ENCODE results near the gene VPS37B. TPM values are rescaled to one million over a fixed set of nuclear protein-coding genes. Genes with fewer than 3 reads are reported as not detected.

VPS37B gene
- total RNA-seq, 4 donors from 2014 or later: 46.6 to 126 (median 104) TPM

GRCh38 chr12:122855071-122855829 lies 40.7 kb downstream of the VPS37B start:
- Histone ChIP-seq H3K4me1 (peaks cover 0 to 4% (median 2%) of the 10 kb centered on the region in 4 donors), H3K4me3 (no peak overlapping the region), H3K36me3 (no peaks in the 10 kb centered on the region), H3K27me3 (no peaks in the 10 kb centered on the region), H3K27ac (no peak overlapping the region), H3K9me3 (no peaks in the 10 kb centered on the region)
- WGBS, 2 donors (ENCODE audit: low coverage in 1 of 2): 93% methylated on average over 22 of the region's 24 CpGs; no CpG with 5 or more reads in 1 of the 2 donors
- TF ChIP-seq POLR2A (IDR thresholded peaks at IDR 0.05) (no peak), CTCF (IDR thresholded peaks at IDR 0.05) (no peak), EP300 (IDR thresholded peaks at IDR 0.05; ENCODE audit: low read depth) (no peak), POLR2AphosphoS5 (IDR thresholded peaks at IDR 0.05) (no peak)
- in situ Hi-C loops (cut with MboI; ENCODE audit: low pct_ligation_motif_present in 1 of 4, low pct_unique_long_range_greater_than_20kb in 1 of 4, low sequenced_read_pairs in 3 of 4) (loop anchor here in 2 of 4 donors (5.0 to 25.0 kb wide), 2 partner anchors 97 to 382 kb away; partner anchors contain the start of genes MPHOSPH9 (in 2 of the 2) and MTRFR (in 2 of the 2)), intact Hi-C loops (cut with DNase I; ENCODE audit: low total_unique reads) (no loop called here)
- no peak for DNase-seq

- H3K4me3 ChIP-seq: no peak overlapping the region
- H3K9me3 ChIP-seq: no peaks in the 10 kb centered on the region
- H3K27ac ChIP-seq: no peak overlapping the region
- H3K4me1 ChIP-seq: peaks cover 0 to 2% (median 0%) of the 10 kb centered on the region in 4 donors
- no peaks in the 10 kb centered on the region for H3K36me3 ChIP-seq
- intact Hi-C loops (cut with DNase I; ENCODE audit: low total_unique reads): no loop called here
- no peak for DNase-seq
- in situ Hi-C loops (cut with MboI; ENCODE audit: low pct_ligation_motif_present in 1 of 4, low pct_unique_long_range_greater_than_20kb in 1 of 4, low sequenced_read_pairs in 3 of 4): loop anchor here in 2 of 4 donors (25.0 kb wide), 1 partner anchor 383 kb away; the partner anchor contains the start of genes MPHOSPH9 (in 2 of the 2) and MTRFR (in 2 of the 2)
- H3K27me3 ChIP-seq: no peaks in the 10 kb centered on the region
- TF ChIP-seq POLR2AphosphoS5 (IDR thresholded peaks at IDR 0.05) (no peak), POLR2A (IDR thresholded peaks at IDR 0.05) (no peak), EP300 (IDR thresholded peaks at IDR 0.05; ENCODE audit: low read depth) (no peak), CTCF (IDR thresholded peaks at IDR 0.05) (no peak)
- 91% methylated on average over 17 of the region's 17 CpGs; no CpG with 5 or more reads in 1 of the 2 donors for WGBS, 2 donors (ENCODE audit: low coverage in 1 of 2)
These were observed 41.4 kb downstream of the VPS37B start for GRCh38 chr12:122854554-122854953.

- WGBS, 2 donors (ENCODE audit: low coverage in 1 of 2): 90 to 100% methylated on average over 2 to 17 of the region's 17 CpGs
- no peaks in the 10 kb centered on the region for H3K9me3 ChIP-seq
- no peaks in the 10 kb centered on the region for H3K36me3 ChIP-seq
- no peak overlapping the region for H3K27ac ChIP-seq
- peaks cover 0 to 2% (median 0%) of the 10 kb centered on the region in 4 donors for H3K4me1 ChIP-seq
- in situ Hi-C loops (cut with MboI; ENCODE audit: low pct_ligation_motif_present in 1 of 4, low pct_unique_long_range_greater_than_20kb in 1 of 4, low sequenced_read_pairs in 3 of 4) (loop anchor here in 2 of 4 donors (25.0 kb wide), 1 partner anchor 384 kb away; the partner anchor contains the start of genes MPHOSPH9 (in 2 of the 2) and MTRFR (in 2 of the 2)), intact Hi-C loops (cut with DNase I; ENCODE audit: low total_unique reads) (no loop called here)
- H3K4me3 ChIP-seq: no peak overlapping the region
- no peaks in the 10 kb centered on the region for H3K27me3 ChIP-seq
- TF ChIP-seq POLR2AphosphoS5 (IDR thresholded peaks at IDR 0.05) (no peak), EP300 (IDR thresholded peaks at IDR 0.05; ENCODE audit: low read depth) (no peak), CTCF (IDR thresholded peaks at IDR 0.05) (no peak), POLR2A (IDR thresholded peaks at IDR 0.05) (no peak)
- DNase-seq: no peak
These were observed 42.2 kb downstream of the VPS37B start for GRCh38 chr12:122853582-122854245.

All from transverse colon (tissue), 4 donors.